SK-MEL-5 (cell line): Measurements from ENCODE around the gene MYOF. TPM values are rescaled to one million over a fixed set of nuclear protein-coding genes. Genes with fewer than 3 reads are reported as not detected.
"Not testable (repeated sequence)": the region's sequence is repeated elsewhere in the genome, so short reads cannot be mapped to it uniquely, and the experiment has no call there.

Experiments
- DNase-seq: peaks from one replicate; pipeline ENCODE4 v3.0.0-alpha.2; 2016; ENCODE audit warnings: low read depth, low spot score
- in situ Hi-C: cut with HindIII; loops from 2 replicates; pipeline ENCODE4 v1.10.0; 2016; ENCODE audit warnings: low sequenced_read_pairs, high pct_unique_total_duplicates, low pct_unique_long_range_greater_than_20kb
- total RNA-seq: library from RNA; depleted of rRNA; stranded (reverse); fragments of >200 nt; shearing (Covaris generic); gene quantifications from 2 replicates; pipeline ENCODE4 v1.2.3, GENCODE V29; 2014

The MYOF gene
- total RNA-seq, 1 experiment from 2014 or later: 9.1 TPM

- in situ Hi-C loops: no loop called here
- DNase-seq: no peak
These were observed 137.4 kb downstream of the MYOF start for GRCh38 chr10:93344691-93345090.

DNA sequence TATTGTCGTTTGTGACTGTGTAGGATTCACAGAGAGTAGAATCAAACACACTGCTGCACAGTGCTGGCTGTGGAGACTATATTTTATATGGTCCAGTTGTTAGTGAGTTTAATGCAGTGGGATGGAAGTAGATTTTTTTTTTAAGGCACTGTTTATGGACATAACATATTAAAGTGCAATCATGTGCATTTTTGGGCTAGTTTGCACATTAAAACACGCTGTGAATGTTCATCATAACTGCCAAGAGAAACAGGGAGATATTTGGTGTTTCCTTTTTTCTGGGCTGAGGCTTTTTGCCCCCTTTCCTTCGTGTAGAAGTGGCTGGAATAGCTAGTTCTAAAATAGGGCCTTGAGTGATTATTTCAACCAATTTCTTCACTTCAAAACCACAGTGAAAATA is 139.2 kb downstream of the MYOF start:
- in situ Hi-C loops: no loop called here
- DNase-seq: no peak

GRCh38 chr10:93342366-93342765 is 139.8 kb downstream of the MYOF start:
- in situ Hi-C loops: no loop called here
- DNase-seq: no peak

DNA sequence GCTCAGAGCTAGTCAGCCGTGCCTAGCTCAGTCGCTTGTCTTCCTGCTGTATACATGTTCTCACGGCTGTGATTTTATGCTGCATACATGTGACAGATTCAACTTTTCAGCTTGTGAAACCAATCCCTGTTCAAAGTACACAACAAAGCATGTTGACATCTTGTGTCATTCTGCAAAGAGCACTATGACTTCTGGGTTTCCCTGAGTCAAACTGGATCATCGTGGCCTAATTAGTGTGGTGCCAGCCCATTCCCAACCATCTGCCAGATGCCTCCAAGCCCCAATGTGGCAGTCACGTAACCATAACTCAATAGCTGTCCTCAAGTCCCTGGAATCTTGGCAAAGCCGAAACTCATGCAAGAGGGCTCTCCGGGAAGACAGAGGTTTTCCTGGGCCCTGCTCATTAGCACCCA is 144.8 kb downstream of the MYOF start:
- DNase-seq: no peak

DNA sequence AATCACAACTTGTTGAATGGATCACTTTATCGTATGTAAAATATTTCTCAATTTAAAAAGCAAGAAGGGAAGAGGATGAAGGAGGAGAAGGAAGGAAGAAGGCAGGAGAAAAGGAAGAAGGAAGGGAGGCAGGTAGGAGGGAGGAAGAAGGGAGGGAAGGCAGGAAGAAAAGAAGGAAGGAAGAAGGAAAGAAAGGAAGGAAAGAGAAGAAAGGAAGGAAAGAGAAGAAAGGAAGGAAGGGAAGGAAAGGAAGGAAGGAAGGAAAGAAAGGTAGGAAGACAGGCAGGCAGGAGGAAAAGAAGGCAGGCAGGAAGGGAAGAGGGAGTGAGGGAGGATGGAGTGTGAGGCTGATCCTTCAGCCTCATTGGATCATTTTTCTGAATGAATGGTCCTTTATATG is 145.5 kb downstream of the MYOF start:
- in situ Hi-C loops: no loop called here
- DNase-seq: no peak

More for the DNA sequence above, 144.8 kb downstream of the MYOF start:
- in situ Hi-C loops: no loop called here

GRCh38 chr10:93336110-93336509 is 146.0 kb downstream of the MYOF start:
- DNase-seq: no peak
- in situ Hi-C loops: no loop called here

GRCh38 chr10:93334901-93335327 is 147.2 kb downstream of the MYOF start:
- in situ Hi-C loops: no loop called here
- DNase-seq: no peak

DNA sequence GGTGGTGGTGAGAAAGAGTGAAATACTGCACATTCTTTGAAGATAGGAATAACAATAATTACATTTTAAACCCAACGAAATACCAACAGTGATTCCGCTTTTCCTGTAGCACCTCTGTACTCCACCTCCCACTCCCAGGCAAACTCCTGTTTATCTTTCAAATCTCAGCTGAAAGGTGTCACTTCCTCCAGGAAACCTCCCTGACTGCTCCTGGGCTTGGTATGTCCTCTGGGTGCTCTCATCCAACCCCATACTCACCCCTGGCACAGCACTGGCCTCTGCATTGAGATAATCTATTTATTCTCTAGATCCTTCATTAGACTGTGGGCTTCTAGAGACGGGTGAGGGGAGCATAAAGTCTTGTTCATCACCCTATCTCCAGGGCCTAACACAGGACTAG is 148.0 kb downstream of the MYOF start:
- DNase-seq: no peak
- in situ Hi-C loops: no loop called here

DNA sequence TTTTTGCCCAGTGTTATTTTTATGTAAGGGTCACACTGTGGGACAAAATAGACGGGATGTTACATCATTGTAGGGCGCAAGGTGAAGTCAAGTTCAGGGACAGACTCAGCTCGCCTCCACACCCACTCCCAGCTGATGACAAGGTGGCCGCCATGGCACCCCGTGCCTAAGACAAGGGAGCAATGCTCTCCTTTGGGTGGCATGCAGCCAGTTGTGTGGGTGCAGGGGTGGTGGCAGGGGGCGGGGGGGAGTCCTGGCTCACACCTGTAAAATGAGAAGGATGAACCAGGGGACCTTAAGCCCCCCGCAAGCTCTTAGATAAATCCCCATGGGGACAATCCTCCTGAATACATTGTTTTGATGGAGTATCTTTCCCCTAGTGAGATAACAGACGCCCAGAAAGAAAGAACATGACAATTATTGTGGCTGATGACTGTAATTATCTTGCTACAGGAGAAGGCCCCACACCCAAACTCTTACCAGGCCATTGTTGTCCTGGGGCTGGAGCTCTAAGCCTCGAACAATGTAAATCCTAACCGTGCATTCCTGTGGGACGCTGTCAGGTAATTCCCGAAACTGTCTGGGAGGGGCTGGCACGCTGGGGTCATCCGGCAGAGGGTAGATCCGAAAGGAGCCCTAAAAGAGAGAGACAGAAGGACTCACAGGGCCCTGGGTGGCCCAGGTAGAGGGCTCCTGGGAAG is 148.7 kb downstream of the MYOF start:
- in situ Hi-C loops: no loop called here
- DNase-seq: no peak

DNA sequence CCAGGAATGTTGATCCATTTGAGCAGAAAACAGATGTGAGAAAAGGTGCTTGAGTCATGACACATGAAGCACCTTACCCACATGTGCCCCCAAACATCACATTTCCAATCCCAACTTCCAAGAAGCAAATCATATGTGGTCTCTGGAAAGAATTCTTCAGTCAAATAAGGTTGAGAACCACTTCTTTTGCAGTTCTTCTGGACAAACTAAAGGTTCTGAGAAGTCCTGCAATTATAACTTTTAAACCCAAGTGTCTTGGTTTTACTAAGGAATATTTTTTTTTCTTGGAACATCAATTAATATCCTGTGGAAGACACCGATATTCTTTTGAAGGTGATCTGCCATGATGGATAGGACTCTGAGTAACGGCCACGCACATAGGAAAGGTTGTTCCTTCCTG is 151.3 kb downstream of the MYOF start:
- no peak for DNase-seq
- in situ Hi-C loops: no loop called here

- DNase-seq: no peak
- in situ Hi-C loops: no loop called here
These were observed 162.2 kb downstream of the MYOF start for GRCh38 chr10:93319896-93320295.

GRCh38 chr10:93319096-93319495 is 163.0 kb downstream of the MYOF start:
- DNase-seq: no peak
- in situ Hi-C loops: no loop called here

GRCh38 chr10:93315246-93315645 is 166.9 kb downstream of the MYOF start:
- no peak for DNase-seq
- in situ Hi-C loops: no loop called here

GRCh38 chr10:93314656-93315055 is 167.5 kb downstream of the MYOF start:
- DNase-seq, in situ Hi-C loops: not testable (repeated sequence)

DNA sequence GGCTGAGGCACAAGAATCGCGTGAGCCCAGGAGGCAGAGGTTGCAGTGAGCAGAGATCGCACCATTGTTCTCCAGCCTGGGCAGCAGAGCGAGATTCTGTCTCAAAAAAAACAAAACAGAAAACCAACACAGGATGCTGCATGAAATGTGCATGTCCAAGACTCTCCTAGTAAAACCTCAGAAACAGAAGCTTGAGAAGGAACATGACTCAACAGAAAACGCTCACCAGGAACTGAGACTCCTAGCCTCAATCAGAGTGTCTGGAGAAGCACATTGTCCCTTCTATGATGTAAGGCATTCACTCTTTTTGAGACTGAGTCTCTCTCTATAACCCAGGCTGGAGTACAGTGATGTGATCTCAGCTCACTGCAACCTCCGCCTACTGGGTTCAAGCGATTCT is 168.3 kb downstream of the MYOF start:
- no peak for DNase-seq
- in situ Hi-C loops: no loop called here

DNA sequence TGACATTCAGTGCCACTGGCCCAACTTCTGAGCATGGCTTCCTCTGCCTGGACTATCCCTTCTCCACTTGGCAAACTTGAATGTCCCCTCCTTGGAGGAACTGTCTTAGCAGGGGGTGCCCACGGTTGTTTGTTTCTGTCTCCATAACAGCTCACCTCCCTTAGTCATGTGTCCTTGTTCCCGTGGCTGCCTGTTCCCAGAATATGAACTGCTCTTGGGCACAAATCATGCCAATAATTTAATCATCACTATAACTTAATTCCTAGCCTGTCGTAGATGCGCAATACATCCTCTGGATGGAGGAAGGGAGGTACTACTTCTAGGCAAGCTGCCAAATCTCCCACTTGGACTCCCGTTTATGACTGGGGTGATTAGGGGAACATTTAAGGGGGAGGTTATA is 173.1 kb downstream of the MYOF start:
- in situ Hi-C loops: no loop called here
- DNase-seq: no peak

- no peak for DNase-seq
- in situ Hi-C loops: no loop called here
These were observed 177.0 kb downstream of the MYOF start for GRCh38 chr10:93305122-93305521.

GRCh38 chr10:93300981-93301380 is 181.2 kb downstream of the MYOF start:
- in situ Hi-C loops: no loop called here
- DNase-seq: no peak

- in situ Hi-C loops: no loop called here
- DNase-seq: no peak
These were observed 181.7 kb downstream of the MYOF start for GRCh38 chr10:93300288-93300917.
